ENCODE data around the gene PKD2. TPM values are rescaled to one million over a fixed set of nuclear protein-coding genes. Genes with fewer than 3 reads are reported as not detected.

Gene PKD2
- total and polyA plus RNA-seq, 2 of the 4 experiments (the other 2 are of a cell fraction) = 43.8 to 51.3 TPM

DNA sequence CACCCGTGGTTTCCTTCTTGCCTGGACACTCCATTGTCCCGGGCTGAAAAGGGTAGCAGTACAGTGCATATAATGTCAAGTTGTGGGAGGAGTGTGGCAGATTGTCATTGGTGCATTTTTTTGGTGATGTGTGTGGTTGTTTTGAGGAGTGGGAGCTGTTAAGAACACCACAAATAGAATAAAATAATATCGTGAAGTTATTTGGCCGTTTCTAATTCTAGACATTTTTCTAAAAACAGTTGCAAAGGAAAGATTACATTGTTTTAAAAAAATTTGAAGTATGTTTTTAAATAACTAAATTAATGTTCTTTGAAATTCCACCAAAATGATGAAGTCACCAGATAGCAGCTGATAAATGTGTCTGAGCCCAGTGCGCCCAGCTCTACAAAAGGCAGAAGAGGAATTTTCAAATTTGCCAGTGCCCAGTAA lies 1.3 kb downstream of the PKD2 start:
- Histone ChIP-seq H4K20me1 (ENCODE audit: insufficient read depth, low read length) (peaks cover 26% of the 10 kb centered on the region), H3K4me3 (ENCODE audit: insufficient read depth, low read depth, low read length) (peak overlapping the region; percentile 93), H4K5ac (ENCODE audit: low read depth, low read length) (no peak overlapping the region), H4K91ac (ENCODE audit: insufficient read depth, low read depth, low read length) (0 out of 2 replicates have a peak overlapping the region, but pooled peaks have one; percentile 17), H3K27me3 (ENCODE audit: control insufficient read depth, insufficient read depth, low read length) (no peaks in the 10 kb centered on the region), H2AFZ (replicated peaks; ENCODE audit: low read length, poor library complexity) (peak overlapping the region; percentile 71), H2BK20ac (ENCODE audit: low read depth, low read length) (no peak overlapping the region), H2BK15ac (ENCODE audit: low read depth, low read length) (no peak overlapping the region), H2AK9ac (replicated peaks; ENCODE audit: low read depth, low read length, poor library complexity) (peak overlapping the region; percentile 65), H2AK5ac (ENCODE audit: low read depth, low read length) (peak overlapping the region; percentile 68), H3K56ac (ENCODE audit: extremely low read depth, insufficient read depth, low read length) (peak overlapping the region; percentile 79; the same call in 1 of the 2 replicates), H3K4ac (ENCODE audit: low read depth, low read length) (peak overlapping the region; percentile 57), H3K79me1 (ENCODE audit: low read depth in 1 of 2, low read length in 2 of 2) (peaks cover 15 to 34% of the 10 kb centered on the region in 2 experiments; a peak in 3 of 4 replicates), H3K36me3 (ENCODE audit: control insufficient read depth, insufficient read depth, low read length) (no peaks in the 10 kb centered on the region), H4K8ac (ENCODE audit: low read depth in 2 of 2, low read length in 2 of 2) (peak overlapping the region in 1 of 2 experiments; percentile 60; a peak in 1 of 4 replicates), H3K4me1 (ENCODE audit: control insufficient read depth, insufficient read depth, low read length) (peaks cover 14% of the 10 kb centered on the region), H3K9me3 (ENCODE audit: control insufficient read depth, insufficient read depth, low read length) (no peaks in the 10 kb centered on the region), H3K14ac (replicated peaks; ENCODE audit: low read depth, low read length) (peak overlapping the region; percentile 92), H3K9ac (ENCODE audit: low read depth, low read length) (peak overlapping the region; percentile 74), H3K27ac (ENCODE audit: insufficient read depth, low read length) (peak overlapping the region; percentile 64; the same call in 1 of the 2 replicates), H3K18ac (ENCODE audit: low read depth, low read length) (no peak overlapping the region), H3K9me1 (ENCODE audit: insufficient read depth, low read length) (peaks cover 4% of the 10 kb centered on the region; the same call in 1 of the 2 replicates), H2BK120ac (ENCODE audit: low read depth, low read length) (peak overlapping the region; percentile 44), H3K4me2 (ENCODE audit: low read depth, low read length) (peak overlapping the region; percentile 94), H2BK5ac (ENCODE audit: low read depth, low read length, poor library complexity, severe bottlenecking) (peak overlapping the region; percentile 60), H3K23ac (ENCODE audit: low read depth, low read length) (peak overlapping the region; percentile 93)
- DNase-seq (no peak), ATAC-seq (ENCODE audit: low read depth) (no peak)
- WGBS, 2 experiments (ENCODE audit: extremely low coverage in 2 of 2, insufficient read length in 1 of 2) = no CpG with 5 or more reads among the region's 5 CpGs
- dilution Hi-C loops (cut with HindIII; ENCODE audit: low sequenced_read_pairs, unreplicated experiment) = no loop called here
- intact Hi-C loops (cut with micrococcal nuclease) = loop anchor here (5.0 kb wide), 1 partner anchor 36 kb away; no protein-coding TSS in a partner anchor
- no TSS peak for BruUV-seq (replicated peaks)
- in situ Hi-C loops (cut with MboI; ENCODE audit: low sequenced_read_pairs) = no loop called here
- CTCF ChIA-PET = interaction anchor here (1.0 kb wide), 1 partner anchor 203 kb away, joined by 3 read pairs; no protein-coding TSS in a partner anchor
- TF ChIP-seq FOS (IDR thresholded peaks at IDR 0.05; ENCODE audit: low read depth, low read length) (no peak), RAD21 (IDR thresholded peaks at IDR 0.05; ENCODE audit: low read length) (no peak), CHD1 (IDR thresholded peaks at IDR 0.05; ENCODE audit: low read depth, low read length) (no peak), RFX5 (IDR thresholded peaks at IDR 0.05; ENCODE audit: low read depth, low read length) (no peak), POLR2A (IDR thresholded peaks at IDR 0.05; ENCODE audit: low read depth, low read length) (no peak), CEBPB (IDR thresholded peaks at IDR 0.05; ENCODE audit: low read depth, low read length) (no peak), MXI1 (IDR thresholded peaks at IDR 0.05; ENCODE audit: borderline replicate concordance, low read depth, low read length) (no peak), MAFK (IDR thresholded peaks at IDR 0.05; ENCODE audit: low read depth, low read length) (no peak), MAZ (IDR thresholded peaks at IDR 0.05; ENCODE audit: borderline replicate concordance, low read depth, low read length) (no peak), BHLHE40 (IDR thresholded peaks at IDR 0.05; ENCODE audit: low read depth, low read length) (no peak), NFE2L2 (IDR thresholded peaks at IDR 0.05; ENCODE audit: low read depth, low read length) (no peak)
- TF ChIP-seq, protein P1, sequence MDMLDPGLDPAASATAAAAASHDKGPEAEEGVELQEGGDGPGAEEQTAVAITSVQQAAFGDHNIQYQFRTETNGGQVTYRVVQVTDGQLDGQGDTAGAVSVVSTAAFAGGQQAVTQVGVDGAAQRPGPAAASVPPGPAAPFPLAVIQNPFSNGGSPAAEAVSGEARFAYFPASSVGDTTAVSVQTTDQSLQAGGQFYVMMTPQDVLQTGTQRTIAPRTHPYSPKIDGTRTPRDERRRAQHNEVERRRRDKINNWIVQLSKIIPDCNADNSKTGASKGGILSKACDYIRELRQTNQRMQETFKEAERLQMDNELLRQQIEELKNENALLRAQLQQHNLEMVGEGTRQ (IDR thresholded peaks at IDR 0.05; ENCODE audit: low read depth, low read length) = no peak
- TF ChIP-seq, protein P2, sequence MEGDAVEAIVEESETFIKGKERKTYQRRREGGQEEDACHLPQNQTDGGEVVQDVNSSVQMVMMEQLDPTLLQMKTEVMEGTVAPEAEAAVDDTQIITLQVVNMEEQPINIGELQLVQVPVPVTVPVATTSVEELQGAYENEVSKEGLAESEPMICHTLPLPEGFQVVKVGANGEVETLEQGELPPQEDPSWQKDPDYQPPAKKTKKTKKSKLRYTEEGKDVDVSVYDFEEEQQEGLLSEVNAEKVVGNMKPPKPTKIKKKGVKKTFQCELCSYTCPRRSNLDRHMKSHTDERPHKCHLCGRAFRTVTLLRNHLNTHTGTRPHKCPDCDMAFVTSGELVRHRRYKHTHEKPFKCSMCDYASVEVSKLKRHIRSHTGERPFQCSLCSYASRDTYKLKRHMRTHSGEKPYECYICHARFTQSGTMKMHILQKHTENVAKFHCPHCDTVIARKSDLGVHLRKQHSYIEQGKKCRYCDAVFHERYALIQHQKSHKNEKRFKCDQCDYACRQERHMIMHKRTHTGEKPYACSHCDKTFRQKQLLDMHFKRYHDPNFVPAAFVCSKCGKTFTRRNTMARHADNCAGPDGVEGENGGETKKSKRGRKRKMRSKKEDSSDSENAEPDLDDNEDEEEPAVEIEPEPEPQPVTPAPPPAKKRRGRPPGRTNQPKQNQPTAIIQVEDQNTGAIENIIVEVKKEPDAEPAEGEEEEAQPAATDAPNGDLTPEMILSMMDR (conservative IDR thresholded peaks at IDR 0.05; ENCODE audit: low read depth, low read length) = no peak
- TF ChIP-seq, protein P3, sequence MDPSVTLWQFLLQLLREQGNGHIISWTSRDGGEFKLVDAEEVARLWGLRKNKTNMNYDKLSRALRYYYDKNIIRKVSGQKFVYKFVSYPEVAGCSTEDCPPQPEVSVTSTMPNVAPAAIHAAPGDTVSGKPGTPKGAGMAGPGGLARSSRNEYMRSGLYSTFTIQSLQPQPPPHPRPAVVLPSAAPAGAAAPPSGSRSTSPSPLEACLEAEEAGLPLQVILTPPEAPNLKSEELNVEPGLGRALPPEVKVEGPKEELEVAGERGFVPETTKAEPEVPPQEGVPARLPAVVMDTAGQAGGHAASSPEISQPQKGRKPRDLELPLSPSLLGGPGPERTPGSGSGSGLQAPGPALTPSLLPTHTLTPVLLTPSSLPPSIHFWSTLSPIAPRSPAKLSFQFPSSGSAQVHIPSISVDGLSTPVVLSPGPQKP (IDR thresholded peaks at IDR 0.05; ENCODE audit: borderline replicate concordance, low read depth, low read length) = no peak
- POLR2A ChIA-PET (ENCODE audit: unreplicated experiment) = no interaction called here

Data from IMR-90 (cell line).